ENCODE data around the gene NHSL1.
A peak's percentile ranks its signal among the peaks of the same experiment; 100 is the strongest.
"Not testable (repeated sequence)": the region's sequence is repeated elsewhere in the genome, so short reads cannot be mapped to it uniquely, and the experiment has no call there.

NHSL1 gene

GRCh38 chr6:138456401-138456790 lies 42.9 kb downstream of the NHSL1 start:
- DNase-seq: no peak

GRCh38 chr6:138455746-138456400 lies 43.4 kb downstream of the NHSL1 start:
- peak; percentile 92 for DNase-seq

- no peak for DNase-seq
These were observed 44.1 kb downstream of the NHSL1 start for GRCh38 chr6:138454981-138455706.

GRCh38 chr6:138451043-138451442 lies 48.3 kb downstream of the NHSL1 start:
- no peak for DNase-seq

GRCh38 chr6:138450445-138450844 lies 48.8 kb downstream of the NHSL1 start:
- no peak for DNase-seq

GRCh38 chr6:138446821-138447220 lies 52.5 kb downstream of the NHSL1 start:
- DNase-seq: no peak

- no peak for DNase-seq
These were observed 55.3 kb downstream of the NHSL1 start for GRCh38 chr6:138443979-138444378.

GRCh38 chr6:138442663-138443062 lies 56.6 kb downstream of the NHSL1 start:
- no peak for DNase-seq

- DNase-seq: no peak
These were observed 57.3 kb downstream of the NHSL1 start for GRCh38 chr6:138441965-138442364.

- DNase-seq: no peak
These were observed 58.4 kb downstream of the NHSL1 start for GRCh38 chr6:138440758-138441357.

GRCh38 chr6:138440296-138440695 lies 59.0 kb downstream of the NHSL1 start:
- DNase-seq: no peak

- DNase-seq: no peak
These were observed 59.7 kb downstream of the NHSL1 start for GRCh38 chr6:138439546-138439945.

- DNase-seq: no peak
These were observed 64.4 kb downstream of the NHSL1 start for GRCh38 chr6:138434925-138435324.

- no peak for DNase-seq
These were observed 65.2 kb downstream of the NHSL1 start for GRCh38 chr6:138434096-138434495.

- DNase-seq: no peak
These were observed 67.3 kb downstream of the NHSL1 start for GRCh38 chr6:138432063-138432356.

- no peak for DNase-seq
These were observed 67.8 kb downstream of the NHSL1 start for GRCh38 chr6:138431256-138432062.

GRCh38 chr6:138430361-138431145 lies 68.7 kb downstream of the NHSL1 start:
- no peak for DNase-seq

GRCh38 chr6:138429761-138430160 lies 69.5 kb downstream of the NHSL1 start:
- DNase-seq: no peak

- DNase-seq: peak; percentile 32
These were observed 70.2 kb downstream of the NHSL1 start for GRCh38 chr6:138428944-138429598.

- no peak for DNase-seq
These were observed 71.6 kb downstream of the NHSL1 start for GRCh38 chr6:138427701-138428100.

- no peak for DNase-seq
These were observed 72.7 kb downstream of the NHSL1 start for GRCh38 chr6:138426500-138427123.

GRCh38 chr6:138425256-138425655 lies 74.0 kb downstream of the NHSL1 start:
- DNase-seq: not testable (repeated sequence)
